Measurements from ENCODE around the gene ASB15. TPM values are rescaled to one million over a fixed set of nuclear protein-coding genes. Genes with fewer than 3 reads are reported as not detected.

The ASB15 gene
- polyA plus RNA-seq, 1 donor from 2014 or later, result not detected

GRCh38 chr7:123604739-123605138, 3.1 kb downstream of the ASB15 start:
- H3K27me3 ChIP-seq (ENCODE audit: insufficient read depth, low read depth, low read length), result no peaks in the 10 kb centered on the region
- H3K9me3 ChIP-seq (ENCODE audit: low read length), result no peaks in the 10 kb centered on the region
- no peaks in the 10 kb centered on the region for H4K20me1 ChIP-seq (ENCODE audit: insufficient read depth)
- no peak overlapping the region for H3K4me2 ChIP-seq (ENCODE audit: low read length)
- H3K27ac ChIP-seq (ENCODE audit: low read length), result no peak overlapping the region
- no peaks in the 10 kb centered on the region for H3K36me3 ChIP-seq (ENCODE audit: insufficient read depth, low read length)
- H3K79me2 ChIP-seq (replicated peaks; ENCODE audit: insufficient read depth, low read length), result no peaks in the 10 kb centered on the region
- H3K4me3 ChIP-seq (ENCODE audit: low read length), result no peak overlapping the region
- H3K9ac ChIP-seq (ENCODE audit: low read length), result no peak overlapping the region
- no peaks in the 10 kb centered on the region for H3F3A ChIP-seq (ENCODE audit: insufficient read depth, low read length, poor library complexity, severe bottlenecking)
- no peak for TF ChIP-seq EP300 (conservative IDR thresholded peaks at IDR 0.05; ENCODE audit: poor library complexity, severe bottlenecking)
- TF ChIP-seq, protein P1, sequence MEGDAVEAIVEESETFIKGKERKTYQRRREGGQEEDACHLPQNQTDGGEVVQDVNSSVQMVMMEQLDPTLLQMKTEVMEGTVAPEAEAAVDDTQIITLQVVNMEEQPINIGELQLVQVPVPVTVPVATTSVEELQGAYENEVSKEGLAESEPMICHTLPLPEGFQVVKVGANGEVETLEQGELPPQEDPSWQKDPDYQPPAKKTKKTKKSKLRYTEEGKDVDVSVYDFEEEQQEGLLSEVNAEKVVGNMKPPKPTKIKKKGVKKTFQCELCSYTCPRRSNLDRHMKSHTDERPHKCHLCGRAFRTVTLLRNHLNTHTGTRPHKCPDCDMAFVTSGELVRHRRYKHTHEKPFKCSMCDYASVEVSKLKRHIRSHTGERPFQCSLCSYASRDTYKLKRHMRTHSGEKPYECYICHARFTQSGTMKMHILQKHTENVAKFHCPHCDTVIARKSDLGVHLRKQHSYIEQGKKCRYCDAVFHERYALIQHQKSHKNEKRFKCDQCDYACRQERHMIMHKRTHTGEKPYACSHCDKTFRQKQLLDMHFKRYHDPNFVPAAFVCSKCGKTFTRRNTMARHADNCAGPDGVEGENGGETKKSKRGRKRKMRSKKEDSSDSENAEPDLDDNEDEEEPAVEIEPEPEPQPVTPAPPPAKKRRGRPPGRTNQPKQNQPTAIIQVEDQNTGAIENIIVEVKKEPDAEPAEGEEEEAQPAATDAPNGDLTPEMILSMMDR (IDR thresholded peaks at IDR 0.05; ENCODE audit: poor library complexity, severe bottlenecking), result no peak
- TF ChIP-seq TAF1 (IDR thresholded peaks at IDR 0.05; ENCODE audit: low read depth), result no peak
- no peak for TF ChIP-seq REST (IDR thresholded peaks at IDR 0.05; ENCODE audit: borderline replicate concordance)
- TF ChIP-seq EZH2 (IDR thresholded peaks at IDR 0.05; ENCODE audit: borderline replicate concordance, insufficient read depth, low read length, poor library complexity, severe bottlenecking), result no peak
- H2AFZ ChIP-seq (ENCODE audit: low read depth, low read length), result no peak overlapping the region
- H3K9me2 ChIP-seq (ENCODE audit: insufficient read depth, low read length), result no peaks in the 10 kb centered on the region

GRCh38 chr7:123607423-123607975, 5.9 kb downstream of the ASB15 start:
- Histone ChIP-seq H3K27me3 (ENCODE audit: insufficient read depth, low read depth, low read length) (no peaks in the 10 kb centered on the region), H3K4me2 (ENCODE audit: low read length) (no peak overlapping the region), H3K9me2 (ENCODE audit: insufficient read depth, low read length) (no peaks in the 10 kb centered on the region), H2AFZ (ENCODE audit: low read depth, low read length) (no peak overlapping the region), H3K36me3 (ENCODE audit: insufficient read depth, low read length) (no peaks in the 10 kb centered on the region), H3K27ac (ENCODE audit: low read length) (no peak overlapping the region), H4K20me1 (ENCODE audit: insufficient read depth) (no peaks in the 10 kb centered on the region), H3K9me3 (ENCODE audit: low read length) (no peaks in the 10 kb centered on the region), H3F3A (ENCODE audit: insufficient read depth, low read length, poor library complexity, severe bottlenecking) (no peaks in the 10 kb centered on the region), H3K4me3 (ENCODE audit: low read length) (no peak overlapping the region), H3K79me2 (replicated peaks; ENCODE audit: insufficient read depth, low read length) (no peaks in the 10 kb centered on the region), H3K9ac (ENCODE audit: low read length) (no peak overlapping the region)
- TF ChIP-seq, protein P1 (IDR thresholded peaks at IDR 0.05; ENCODE audit: poor library complexity, severe bottlenecking), result no peak
- TF ChIP-seq EP300 (conservative IDR thresholded peaks at IDR 0.05; ENCODE audit: poor library complexity, severe bottlenecking), result no peak
- TF ChIP-seq POLR2AphosphoS5 (IDR thresholded peaks at IDR 0.05), result no peak
- TF ChIP-seq REST (IDR thresholded peaks at IDR 0.05; ENCODE audit: borderline replicate concordance), result no peak
- TF ChIP-seq RAD21 (conservative IDR thresholded peaks at IDR 0.05), result no peak
- no peak for TF ChIP-seq TAF1 (IDR thresholded peaks at IDR 0.05; ENCODE audit: low read depth)
- no peak for TF ChIP-seq EZH2 (IDR thresholded peaks at IDR 0.05; ENCODE audit: borderline replicate concordance, insufficient read depth, low read length, poor library complexity, severe bottlenecking)
- no peak for TF ChIP-seq MXI1 (conservative IDR thresholded peaks at IDR 0.05; ENCODE audit: poor library complexity, severe bottlenecking)

Measured in neural cell (in vitro differentiated cells).